ENCODE data around the gene LCE2C. TPM values are rescaled to one million over a fixed set of nuclear protein-coding genes. Genes with fewer than 3 reads are reported as not detected.
"Not testable (repeated sequence)": the region's sequence is repeated elsewhere in the genome, so short reads cannot be mapped to it uniquely, and the experiment has no call there.

LCE2C gene, protein sequence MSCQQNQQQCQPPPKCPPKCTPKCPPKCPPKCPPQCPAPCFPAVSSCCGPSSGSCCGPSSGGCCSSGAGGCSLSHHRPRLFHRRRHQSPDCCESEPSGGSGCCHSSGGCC
- total RNA-seq = not detected
- not detected for polyA plus RNA-seq (ENCODE audit: insufficient read depth in 1 of 8, insufficient read length in 8 of 8, low replicate concordance in 1 of 8)
- long read RNA-seq, donor 1 = 0 reads
- long read RNA-seq, donor 2 = 0 reads
- long read RNA-seq, donor 3 = 0 reads
- long read RNA-seq, donor 4 = 0 reads
- long read RNA-seq, donor 5 = 0 reads
- long read RNA-seq, donor 6 = 0 reads
- long read RNA-seq, donor 7 = 0 reads
- long read RNA-seq, donor 8 = 0 reads
- long read RNA-seq, donor 9 = 0 reads
- long read RNA-seq, donor 10 = 0 reads
- long read RNA-seq, donor 11 = 0 reads

DNA sequence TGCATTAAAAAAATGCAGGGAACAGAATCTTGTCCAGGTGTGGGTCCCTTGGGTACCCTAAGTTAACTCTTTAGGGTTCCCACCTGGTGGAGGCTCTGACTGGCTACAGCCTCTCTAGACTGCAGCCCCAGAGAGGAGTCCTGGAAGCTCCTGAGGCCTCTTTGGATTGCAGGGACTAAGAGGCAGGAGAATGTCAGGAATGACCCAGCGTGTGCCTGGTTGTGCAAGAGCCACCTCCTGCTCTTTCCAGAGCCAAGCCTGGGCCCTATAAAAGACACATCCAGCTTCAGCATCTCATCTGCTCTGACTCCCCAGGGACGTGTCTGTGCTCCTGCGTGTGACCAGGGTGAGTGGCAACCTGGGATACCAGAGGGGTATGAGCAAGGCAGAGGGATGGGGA lies at the start of gene LCE2C:
TSS of gene LCE2C (plus strand) at position 297 of the 400 bp plus-strand sequence. CDS start 737 bp downstream, outside the sequence.
- H3K36me3 ChIP-seq (ENCODE audit: control insufficient read depth, insufficient read depth, low read length); H3K27me3 ChIP-seq (ENCODE audit: control insufficient read depth, insufficient read depth, low read length); H3K4me3 ChIP-seq (ENCODE audit: low read length); H3K27ac ChIP-seq (ENCODE audit: low read length); H3K4me1 ChIP-seq (ENCODE audit: control insufficient read depth, insufficient read depth, low read length); H3K9me3 ChIP-seq (replicated peaks; ENCODE audit: control insufficient read depth, low read depth, low read length); DNase-seq: not testable (repeated sequence)
- 38% methylated on average over 1 of the region's 3 CpGs for WGBS (ENCODE audit: insufficient coverage)

DNA sequence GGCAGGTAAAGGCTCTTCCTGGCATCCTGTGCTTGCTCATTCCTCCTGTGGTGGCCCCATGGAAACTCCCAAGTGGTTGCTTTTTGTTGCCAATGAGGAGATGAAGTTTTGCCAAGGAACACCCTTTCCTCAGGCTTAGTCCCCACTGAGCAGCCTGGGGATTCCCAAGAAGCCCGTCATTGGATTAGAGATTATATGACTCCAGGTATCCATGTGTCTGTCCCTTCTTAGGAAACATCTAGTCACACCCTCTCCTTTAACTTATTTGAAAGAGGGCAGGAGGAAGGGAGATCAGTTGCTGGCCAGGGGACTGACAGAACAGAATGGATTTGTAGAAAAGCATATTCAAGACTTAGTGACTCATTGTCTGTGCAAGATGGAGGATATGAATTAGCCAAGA lies 48.3 kb upstream of the LCE2C start:
- no peak overlapping the region for H3K27ac ChIP-seq (ENCODE audit: low read length)
- WGBS (ENCODE audit: insufficient coverage) = no CpG with 5 or more reads among the region's 1 CpG
- DNase-seq = no peak
- H3K36me3 ChIP-seq (ENCODE audit: control insufficient read depth, insufficient read depth, low read length) = no peaks in the 10 kb centered on the region
- H3K27me3 ChIP-seq (ENCODE audit: control insufficient read depth, insufficient read depth, low read length) = no peaks in the 10 kb centered on the region
- peaks cover 3% of the 10 kb centered on the region for H3K4me1 ChIP-seq (ENCODE audit: control insufficient read depth, insufficient read depth, low read length)
- H3K4me3 ChIP-seq (ENCODE audit: low read length) = no peak overlapping the region
- H3K9me3 ChIP-seq (replicated peaks; ENCODE audit: control insufficient read depth, low read depth, low read length) = peaks cover 12% of the 10 kb centered on the region

DNA sequence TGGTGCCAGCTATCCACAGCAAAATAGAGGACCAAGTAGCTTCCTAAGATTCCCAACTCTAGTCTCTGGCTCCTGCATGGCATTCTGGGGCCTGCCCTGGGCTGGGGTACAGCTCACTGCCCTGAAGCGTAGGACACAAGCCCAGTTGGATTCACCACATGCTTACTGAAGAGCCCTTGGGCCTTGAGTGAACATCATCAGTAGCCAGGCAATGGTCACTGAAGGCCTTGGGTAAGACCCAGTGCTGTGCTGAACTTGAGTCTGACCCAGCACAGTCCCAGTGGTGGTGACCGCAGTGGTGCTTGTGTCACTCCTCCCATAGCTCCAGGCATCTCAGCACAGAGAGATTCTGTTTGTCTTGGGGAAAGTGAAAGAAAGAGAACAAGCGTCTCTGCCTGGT lies 44.5 kb upstream of the LCE2C start:
- no peak overlapping the region for H3K27ac ChIP-seq (ENCODE audit: low read length)
- H3K4me1 ChIP-seq (ENCODE audit: control insufficient read depth, insufficient read depth, low read length) = no peaks in the 10 kb centered on the region
- H3K4me3 ChIP-seq (ENCODE audit: low read length) = no peak overlapping the region
- no peak for DNase-seq
- WGBS (ENCODE audit: insufficient coverage) = 88% methylated on average over 1 of the region's 3 CpGs
- H3K36me3 ChIP-seq (ENCODE audit: control insufficient read depth, insufficient read depth, low read length) = no peaks in the 10 kb centered on the region
- H3K27me3 ChIP-seq (ENCODE audit: control insufficient read depth, insufficient read depth, low read length) = no peaks in the 10 kb centered on the region
- peaks cover 12% of the 10 kb centered on the region for H3K9me3 ChIP-seq (replicated peaks; ENCODE audit: control insufficient read depth, low read depth, low read length)

DNA sequence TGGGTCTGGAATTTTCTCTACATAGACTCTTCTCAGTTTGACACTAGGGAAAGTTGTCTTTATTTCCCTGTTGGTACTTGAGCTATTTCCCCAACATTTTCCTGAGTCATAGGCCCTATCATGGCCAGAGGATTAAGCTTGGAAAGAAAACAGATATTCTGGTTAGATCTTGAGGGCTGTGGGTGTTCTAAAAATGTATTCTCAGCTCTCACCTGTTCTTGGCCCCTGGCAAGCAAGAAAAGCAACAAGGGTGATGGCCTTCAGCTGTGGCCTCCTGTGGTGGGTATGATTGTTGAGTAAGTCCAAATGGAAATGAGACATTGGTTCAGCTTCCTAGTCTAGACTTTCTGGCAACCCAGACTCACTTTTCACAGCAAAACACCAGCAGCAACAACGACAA lies 34.7 kb upstream of the LCE2C start:
- Histone ChIP-seq H3K4me1 (ENCODE audit: control insufficient read depth, insufficient read depth, low read length) (no peaks in the 10 kb centered on the region), H3K36me3 (ENCODE audit: control insufficient read depth, insufficient read depth, low read length) (no peaks in the 10 kb centered on the region)
- WGBS (ENCODE audit: insufficient coverage) = no CpG with 5 or more reads among the region's 1 CpG

DNA sequence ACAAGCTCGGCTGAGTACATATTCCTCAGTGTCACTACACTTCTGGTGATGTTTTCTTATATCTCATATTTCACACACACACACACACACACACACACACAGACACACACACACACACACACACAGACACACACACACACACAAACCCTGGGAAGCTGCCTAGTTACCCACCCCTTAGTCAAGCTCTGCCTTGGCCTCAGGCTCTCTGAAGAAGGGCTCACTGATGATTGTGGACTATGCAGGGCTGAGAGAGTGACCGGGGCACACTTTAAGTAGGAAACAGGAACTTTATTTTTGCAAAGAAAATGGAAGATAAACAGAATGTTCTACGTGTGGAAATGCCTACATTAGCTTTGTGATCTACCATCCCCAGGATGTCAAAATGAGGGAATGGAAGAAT lies 31.1 kb upstream of the LCE2C start:
- no peaks in the 10 kb centered on the region for H3K27me3 ChIP-seq (ENCODE audit: control insufficient read depth, insufficient read depth, low read length)
- peaks cover 5% of the 10 kb centered on the region for H3K9me3 ChIP-seq (replicated peaks; ENCODE audit: control insufficient read depth, low read depth, low read length)
- H3K27ac ChIP-seq (ENCODE audit: low read length) = no peak overlapping the region
- no peaks in the 10 kb centered on the region for H3K36me3 ChIP-seq (ENCODE audit: control insufficient read depth, insufficient read depth, low read length)
- WGBS (ENCODE audit: insufficient coverage) = 70% methylated on average over 2 of the region's 3 CpGs
- no peak for DNase-seq
- no peak overlapping the region for H3K4me3 ChIP-seq (ENCODE audit: low read length)
- H3K4me1 ChIP-seq (ENCODE audit: control insufficient read depth, insufficient read depth, low read length) = no peaks in the 10 kb centered on the region

More for the DNA sequence above, 34.7 kb upstream of the LCE2C start:
- DNase-seq = no peak
- Histone ChIP-seq H3K27ac (ENCODE audit: low read length) (no peak overlapping the region), H3K27me3 (ENCODE audit: control insufficient read depth, insufficient read depth, low read length) (no peaks in the 10 kb centered on the region), H3K4me3 (ENCODE audit: low read length) (no peak overlapping the region), H3K9me3 (replicated peaks; ENCODE audit: control insufficient read depth, low read depth, low read length) (peaks cover 5% of the 10 kb centered on the region)

DNA sequence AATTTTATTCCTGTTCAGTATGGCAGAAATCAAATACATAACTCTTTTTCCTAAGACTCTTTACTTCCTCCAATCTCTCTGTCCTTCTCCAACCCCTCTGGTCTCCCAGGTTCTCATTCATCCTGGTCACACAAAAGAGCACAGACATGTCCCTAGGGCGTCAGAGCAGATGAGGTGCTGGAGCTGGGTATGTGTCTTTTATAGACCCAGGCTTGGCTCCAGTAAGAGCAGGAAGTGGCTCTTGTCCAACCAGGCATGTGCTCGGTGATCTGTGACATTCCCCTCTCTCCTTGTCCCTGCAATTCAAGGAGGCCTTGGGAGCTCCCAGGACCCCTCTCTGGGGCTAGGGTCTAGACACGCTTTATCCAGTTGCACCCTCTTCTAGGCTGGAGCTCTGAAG lies 29.9 kb upstream of the LCE2C start:
- Histone ChIP-seq H3K4me3 (ENCODE audit: low read length) (no peak overlapping the region), H3K27me3 (ENCODE audit: control insufficient read depth, insufficient read depth, low read length) (no peaks in the 10 kb centered on the region), H3K36me3 (ENCODE audit: control insufficient read depth, insufficient read depth, low read length) (no peaks in the 10 kb centered on the region), H3K9me3 (replicated peaks; ENCODE audit: control insufficient read depth, low read depth, low read length) (peaks cover 4% of the 10 kb centered on the region), H3K4me1 (ENCODE audit: control insufficient read depth, insufficient read depth, low read length) (no peaks in the 10 kb centered on the region), H3K27ac (ENCODE audit: low read length) (no peak overlapping the region)
- DNase-seq = no peak
- WGBS (ENCODE audit: insufficient coverage) = 17% methylated on average over 1 of the region's 3 CpGs

DNA sequence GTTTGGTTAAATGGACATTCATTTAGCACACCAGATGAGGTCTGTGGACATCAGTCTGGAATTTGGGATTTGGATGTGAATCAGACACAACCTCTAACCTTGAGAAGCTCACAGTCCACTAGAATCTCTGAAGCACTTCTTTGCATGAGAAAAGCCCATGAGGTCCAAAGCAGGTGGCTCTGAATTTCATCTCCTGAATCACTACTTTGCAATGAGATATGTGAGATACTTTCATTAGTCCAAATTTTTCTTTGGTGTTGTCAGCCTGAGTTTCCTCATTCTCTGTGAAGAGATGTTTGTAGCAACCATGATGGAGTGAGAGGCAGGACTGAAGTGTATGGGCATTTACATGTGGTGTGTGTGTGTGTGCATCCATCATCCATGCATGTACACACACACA lies 28.4 kb upstream of the LCE2C start:
- Histone ChIP-seq H3K36me3 (ENCODE audit: control insufficient read depth, insufficient read depth, low read length) (no peaks in the 10 kb centered on the region), H3K4me1 (ENCODE audit: control insufficient read depth, insufficient read depth, low read length) (no peaks in the 10 kb centered on the region), H3K27ac (ENCODE audit: low read length) (no peak overlapping the region), H3K4me3 (ENCODE audit: low read length) (no peak overlapping the region), H3K9me3 (replicated peaks; ENCODE audit: control insufficient read depth, low read depth, low read length) (no peaks in the 10 kb centered on the region), H3K27me3 (ENCODE audit: control insufficient read depth, insufficient read depth, low read length) (no peaks in the 10 kb centered on the region)
- DNase-seq = no peak

DNA sequence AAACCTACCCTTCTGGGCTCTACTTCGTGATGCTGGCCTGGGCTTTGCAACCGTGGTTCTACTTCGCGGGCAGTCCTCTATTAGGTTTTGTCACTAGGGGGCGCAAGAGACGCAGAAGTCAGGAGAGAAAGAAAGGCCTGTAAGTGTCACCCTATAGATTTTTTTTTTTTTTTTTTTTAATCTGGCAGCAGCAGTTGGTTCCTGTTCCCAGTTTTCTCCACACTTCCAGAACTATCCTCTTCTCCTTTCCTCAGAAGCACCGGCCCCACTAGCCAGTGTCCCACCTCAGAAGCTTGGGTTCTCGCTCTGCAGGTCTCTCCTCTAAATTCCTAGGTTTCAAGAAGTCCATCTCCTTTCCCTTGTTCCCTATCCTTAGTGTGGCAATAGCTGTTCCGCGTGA lies 21.0 kb upstream of the LCE2C start:
- Histone ChIP-seq H3K4me1 (ENCODE audit: control insufficient read depth, insufficient read depth, low read length) (no peaks in the 10 kb centered on the region), H3K4me3 (ENCODE audit: low read length) (no peak overlapping the region), H3K9me3 (replicated peaks; ENCODE audit: control insufficient read depth, low read depth, low read length) (no peaks in the 10 kb centered on the region), H3K27ac (ENCODE audit: low read length) (no peak overlapping the region), H3K36me3 (ENCODE audit: control insufficient read depth, insufficient read depth, low read length) (no peaks in the 10 kb centered on the region), H3K27me3 (ENCODE audit: control insufficient read depth, insufficient read depth, low read length) (no peaks in the 10 kb centered on the region)
- peak; percentile 46 for DNase-seq
- WGBS (ENCODE audit: insufficient coverage) = 47% methylated on average over 2 of the region's 10 CpGs

DNA sequence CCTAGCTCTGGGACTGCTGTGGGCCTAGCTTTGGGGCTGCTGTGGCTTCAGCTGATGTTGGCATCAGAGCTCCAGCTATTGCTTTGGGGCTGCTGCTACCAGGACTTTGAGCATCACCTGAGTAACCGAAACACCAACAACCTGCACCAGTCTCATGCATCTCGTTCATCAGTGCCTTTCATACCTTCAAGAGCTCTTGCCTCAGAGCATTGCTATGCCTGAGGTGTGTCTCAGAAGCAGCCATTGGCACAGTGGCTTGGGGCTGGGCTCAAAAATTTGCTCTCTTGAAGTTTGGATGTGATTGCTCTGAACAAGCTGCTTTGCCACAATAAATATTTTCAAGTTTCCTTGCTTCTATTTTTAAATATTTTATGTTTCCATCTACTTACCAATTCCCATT lies 18.6 kb upstream of the LCE2C start:
- H3K27me3 ChIP-seq (ENCODE audit: control insufficient read depth, insufficient read depth, low read length) = no peaks in the 10 kb centered on the region
- H3K36me3 ChIP-seq (ENCODE audit: control insufficient read depth, insufficient read depth, low read length) = no peaks in the 10 kb centered on the region
- H3K9me3 ChIP-seq (replicated peaks; ENCODE audit: control insufficient read depth, low read depth, low read length) = no peaks in the 10 kb centered on the region
- H3K4me1 ChIP-seq (ENCODE audit: control insufficient read depth, insufficient read depth, low read length) = no peaks in the 10 kb centered on the region
- no peak overlapping the region for H3K27ac ChIP-seq (ENCODE audit: low read length)
- 100% methylated on average over 1 of the region's 2 CpGs for WGBS (ENCODE audit: insufficient coverage)
- DNase-seq = no peak
- H3K4me3 ChIP-seq (ENCODE audit: low read length) = no peak overlapping the region

DNA sequence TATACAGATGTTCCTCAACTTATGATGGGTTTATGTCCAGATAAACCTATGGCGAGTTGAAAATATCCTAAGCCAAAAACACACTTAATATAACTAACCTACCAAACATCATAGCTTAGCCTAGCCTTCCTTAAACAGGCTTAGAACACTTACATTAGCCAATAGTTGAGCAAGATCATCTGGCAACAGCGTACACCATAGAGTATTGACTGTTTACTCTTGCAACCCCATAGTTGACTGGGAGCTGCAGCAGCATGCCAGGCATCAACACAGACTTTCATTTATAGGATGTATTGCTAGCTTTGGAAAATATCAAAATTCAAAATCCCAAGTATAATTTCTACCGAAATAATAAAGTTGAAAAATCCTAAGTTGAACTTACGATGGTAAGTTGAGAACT lies 17.4 kb upstream of the LCE2C start:
- H3K36me3 ChIP-seq (ENCODE audit: control insufficient read depth, insufficient read depth, low read length) = no peaks in the 10 kb centered on the region
- no CpG with 5 or more reads among the region's 4 CpGs for WGBS (ENCODE audit: insufficient coverage)
- H3K4me3 ChIP-seq (ENCODE audit: low read length) = no peak overlapping the region
- H3K27ac ChIP-seq (ENCODE audit: low read length) = no peak overlapping the region
- no peak for DNase-seq
- no peaks in the 10 kb centered on the region for H3K27me3 ChIP-seq (ENCODE audit: control insufficient read depth, insufficient read depth, low read length)
- no peaks in the 10 kb centered on the region for H3K9me3 ChIP-seq (replicated peaks; ENCODE audit: control insufficient read depth, low read depth, low read length)
- H3K4me1 ChIP-seq (ENCODE audit: control insufficient read depth, insufficient read depth, low read length) = no peaks in the 10 kb centered on the region

DNA sequence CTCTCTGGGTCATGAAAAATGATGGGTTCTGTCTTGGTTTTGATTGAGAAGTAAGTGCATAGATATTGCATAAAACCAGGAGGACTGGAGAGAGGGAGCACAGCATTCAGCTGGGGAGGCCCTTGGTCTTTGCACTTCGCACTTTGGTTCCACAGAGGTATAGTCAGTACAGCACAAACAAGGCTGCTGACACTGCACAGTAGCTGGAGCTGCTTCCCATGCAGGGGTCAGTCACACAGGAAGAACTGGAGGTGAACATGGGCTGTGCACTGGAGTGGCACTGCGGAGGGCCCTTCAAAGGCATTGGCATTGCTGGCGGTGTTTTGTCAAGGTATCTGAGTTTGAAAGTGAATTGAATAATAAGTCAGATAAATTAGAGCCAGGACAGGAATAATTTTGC lies 16.4 kb upstream of the LCE2C start:
- no peaks in the 10 kb centered on the region for H3K27me3 ChIP-seq (ENCODE audit: control insufficient read depth, insufficient read depth, low read length)
- no peaks in the 10 kb centered on the region for H3K36me3 ChIP-seq (ENCODE audit: control insufficient read depth, insufficient read depth, low read length)
- H3K9me3 ChIP-seq (replicated peaks; ENCODE audit: control insufficient read depth, low read depth, low read length) = no peaks in the 10 kb centered on the region
- H3K27ac ChIP-seq (ENCODE audit: low read length) = no peak overlapping the region
- H3K4me3 ChIP-seq (ENCODE audit: low read length) = no peak overlapping the region
- DNase-seq = no peak
- WGBS (ENCODE audit: insufficient coverage) = 86% methylated on average over 1 of the region's 3 CpGs
- H3K4me1 ChIP-seq (ENCODE audit: control insufficient read depth, insufficient read depth, low read length) = no peaks in the 10 kb centered on the region
